Lower leg skin (tissue), 3 donors: ENCODE measurements around the gene TMEM154.

Source experiments
- POLR2A ChIP-seq, 2 donors: fragments of 450-650 bp; IDR thresholded peaks; one replicate each; pipeline ENCODE4 v1.6.1; 2016 to 2017; ENCODE audit warnings: antibody characterized with exemption in 2 of 2, mild to moderate bottlenecking in 1 of 2, moderate library complexity in 1 of 2
- TF ChIP-seq, protein P1 (sequence below), 3 donors: fragments of 450-650 bp; IDR thresholded peaks; one replicate each; pipeline ENCODE4 v1.5.1; 2016; ENCODE audit warnings: antibody characterized with exemption in 3 of 3, mild to moderate bottlenecking in 3 of 3, moderate library complexity in 2 of 3

DNA sequence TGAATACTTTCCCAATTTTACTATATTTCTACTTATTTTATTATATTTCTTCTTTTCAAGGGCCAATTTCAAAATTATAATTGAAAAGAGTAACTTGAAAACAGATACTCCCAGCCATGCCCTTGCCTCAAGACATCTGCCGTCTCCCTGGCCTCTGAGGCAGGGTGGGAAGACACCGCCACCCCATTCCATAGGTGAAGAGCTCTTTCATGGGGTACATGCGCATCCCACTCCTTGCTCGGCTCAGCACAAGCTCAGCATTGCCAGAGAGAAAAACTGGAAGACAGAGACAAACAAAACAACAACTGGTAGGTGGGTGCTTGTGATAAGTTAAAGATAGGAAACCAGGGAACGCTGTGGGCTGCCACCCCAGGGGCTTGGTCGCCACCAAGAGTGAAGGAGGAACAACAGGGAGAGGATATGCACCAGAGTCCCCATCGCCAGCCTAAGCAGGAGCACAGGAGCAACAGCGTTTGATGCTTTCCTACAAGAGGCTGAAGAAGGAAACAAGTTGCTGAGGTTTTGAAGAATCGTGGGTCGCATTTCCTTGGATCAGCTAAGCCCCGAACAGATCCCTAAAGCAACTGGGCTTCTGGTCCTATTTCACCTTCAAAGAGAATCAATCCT lies 11.3 kb downstream of the TMEM154 start:
- TF ChIP-seq, protein P1, sequence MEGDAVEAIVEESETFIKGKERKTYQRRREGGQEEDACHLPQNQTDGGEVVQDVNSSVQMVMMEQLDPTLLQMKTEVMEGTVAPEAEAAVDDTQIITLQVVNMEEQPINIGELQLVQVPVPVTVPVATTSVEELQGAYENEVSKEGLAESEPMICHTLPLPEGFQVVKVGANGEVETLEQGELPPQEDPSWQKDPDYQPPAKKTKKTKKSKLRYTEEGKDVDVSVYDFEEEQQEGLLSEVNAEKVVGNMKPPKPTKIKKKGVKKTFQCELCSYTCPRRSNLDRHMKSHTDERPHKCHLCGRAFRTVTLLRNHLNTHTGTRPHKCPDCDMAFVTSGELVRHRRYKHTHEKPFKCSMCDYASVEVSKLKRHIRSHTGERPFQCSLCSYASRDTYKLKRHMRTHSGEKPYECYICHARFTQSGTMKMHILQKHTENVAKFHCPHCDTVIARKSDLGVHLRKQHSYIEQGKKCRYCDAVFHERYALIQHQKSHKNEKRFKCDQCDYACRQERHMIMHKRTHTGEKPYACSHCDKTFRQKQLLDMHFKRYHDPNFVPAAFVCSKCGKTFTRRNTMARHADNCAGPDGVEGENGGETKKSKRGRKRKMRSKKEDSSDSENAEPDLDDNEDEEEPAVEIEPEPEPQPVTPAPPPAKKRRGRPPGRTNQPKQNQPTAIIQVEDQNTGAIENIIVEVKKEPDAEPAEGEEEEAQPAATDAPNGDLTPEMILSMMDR (IDR thresholded peaks at IDR 0.05) = no peak
- no peak for TF ChIP-seq POLR2A (IDR thresholded peaks at IDR 0.05)
